ENCODE results near the gene VSTM4.
A peak's percentile ranks its signal among the peaks of the same experiment; 100 is the strongest.

Gene VSTM4

GRCh38 chr10:49115015-49115795 lies at the start of gene VSTM4:
TSS of gene VSTM4 (minus strand) at chr10:49115522. CDS start at chr10:49115485, 37 bp downstream.
- DNase-seq (ENCODE audit: low read depth), result peak; percentile 32

DNA sequence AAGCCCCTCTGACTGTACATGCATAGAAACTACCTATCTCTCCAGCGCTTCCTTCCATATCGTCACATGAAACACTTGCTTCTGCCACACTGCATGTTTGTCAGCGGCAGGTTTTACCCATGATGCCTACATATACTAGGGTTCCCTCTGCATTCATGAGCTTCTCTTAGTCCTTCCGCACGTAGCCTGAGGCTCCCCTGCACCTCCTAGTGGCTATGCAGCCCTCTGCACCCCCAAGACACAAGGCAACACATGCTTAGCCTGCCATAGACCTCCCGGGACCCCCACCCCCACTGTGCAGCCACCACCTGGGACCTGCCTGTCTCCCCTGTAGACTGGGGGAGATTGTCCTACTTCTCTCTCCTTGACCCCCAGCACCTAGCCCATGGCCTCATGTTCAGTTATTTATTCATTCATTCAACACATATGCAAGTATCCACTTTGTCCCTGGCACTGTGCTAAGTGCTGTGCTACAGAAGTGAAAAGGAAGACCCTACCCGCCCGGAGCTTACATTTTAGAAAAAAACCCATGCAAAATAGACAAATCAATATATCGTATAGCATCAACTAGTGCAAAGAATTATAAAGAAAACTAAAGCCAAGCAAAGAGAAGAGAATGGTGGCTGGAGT lies 49.4 kb upstream of the VSTM4 start:
- peak; percentile 46 for DNase-seq (ENCODE audit: low read depth)

DNA sequence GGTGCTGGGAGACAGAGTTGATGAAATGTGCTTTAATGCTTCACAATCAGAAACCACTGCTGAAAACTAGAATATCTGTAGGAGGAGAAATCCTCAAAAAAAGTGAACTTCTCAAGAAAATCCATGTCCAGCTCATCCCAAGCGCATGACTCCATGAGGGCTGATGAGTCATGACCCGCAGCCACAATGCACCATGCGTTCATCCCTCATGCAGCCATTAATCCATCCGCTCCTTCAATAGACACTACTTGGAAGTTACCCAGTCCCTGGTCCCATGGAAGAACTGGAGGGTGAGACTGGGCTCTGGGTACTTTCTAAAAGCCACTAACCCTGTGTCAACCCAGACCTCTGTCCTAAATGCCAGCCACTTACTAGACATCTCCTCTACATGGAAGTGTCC lies 48.4 kb upstream of the VSTM4 start:
- peak; percentile 26 for DNase-seq (ENCODE audit: low read depth)

DNA sequence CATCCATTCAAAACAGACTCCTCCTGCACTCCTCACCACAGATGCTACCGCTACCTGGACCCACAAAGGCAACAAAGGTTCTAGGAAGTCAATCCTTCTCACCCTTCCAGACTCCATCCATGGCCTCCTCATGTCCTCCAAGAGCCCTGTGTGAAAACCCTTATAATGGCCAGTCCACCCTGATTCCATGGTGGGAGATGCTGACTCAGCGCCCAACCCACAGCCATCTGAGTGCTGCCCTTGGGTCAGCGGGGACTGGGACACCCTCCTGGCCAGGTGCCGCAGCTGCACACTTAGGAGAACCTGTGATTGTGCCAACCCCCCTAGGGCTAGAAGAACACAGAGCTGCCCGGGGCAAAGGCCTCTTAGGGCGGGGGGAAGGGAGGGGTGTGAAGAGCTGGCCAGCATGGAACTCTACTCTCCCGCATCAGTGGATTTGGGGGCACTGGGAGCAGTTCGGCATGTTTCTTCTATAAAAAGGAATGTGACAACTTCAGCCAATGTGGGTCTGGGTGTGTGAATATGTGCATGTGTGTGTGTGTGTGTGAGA lies 47.5 kb upstream of the VSTM4 start:
- no peak for DNase-seq (ENCODE audit: low read depth)

DNA sequence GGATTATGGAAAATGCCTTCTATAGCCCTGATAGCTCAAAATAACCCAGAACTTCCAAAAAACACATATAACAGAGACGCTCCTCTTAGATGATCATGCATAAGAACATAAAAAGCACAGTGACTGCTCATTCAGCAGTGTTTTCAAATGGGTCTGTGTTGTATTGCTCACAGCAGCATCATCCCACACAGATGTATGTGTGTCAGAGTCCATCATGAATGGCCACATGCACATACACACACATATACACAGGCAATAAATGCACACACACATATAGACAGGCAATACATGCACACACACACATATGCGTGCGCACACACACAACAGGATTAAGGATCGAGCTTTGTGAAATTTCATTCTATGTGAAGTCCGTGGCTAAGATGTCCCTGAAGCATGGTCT lies 46.7 kb upstream of the VSTM4 start:
- no peak for DNase-seq (ENCODE audit: low read depth)

- DNase-seq (ENCODE audit: low read depth), result peak; percentile 35
Measured at GRCh38 chr10:49161411-49161997, 46.2 kb upstream of the VSTM4 start.

DNA sequence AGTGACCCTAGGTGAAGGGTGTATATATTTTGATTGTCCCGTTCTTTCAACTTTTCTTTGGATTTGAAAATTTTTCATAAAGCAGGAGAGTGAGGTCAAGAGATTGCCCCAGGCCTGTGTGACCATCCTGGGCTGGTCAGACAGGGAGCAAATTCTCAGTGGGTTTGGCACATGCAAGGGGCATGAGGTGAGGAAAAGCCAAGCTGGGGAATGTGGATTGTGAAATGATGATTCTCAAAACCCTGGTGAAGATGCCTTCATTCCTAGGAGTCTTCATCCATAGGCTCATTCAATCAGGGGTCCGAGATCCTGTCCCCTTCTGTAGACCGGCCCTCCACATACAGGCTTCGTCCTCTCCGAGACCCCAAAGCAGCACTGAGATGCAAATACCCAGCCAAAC lies 45.5 kb upstream of the VSTM4 start:
- DNase-seq (ENCODE audit: low read depth), result no peak

- DNase-seq (ENCODE audit: low read depth), result no peak
Measured at GRCh38 chr10:49160110-49160509, 44.8 kb upstream of the VSTM4 start.

DNA sequence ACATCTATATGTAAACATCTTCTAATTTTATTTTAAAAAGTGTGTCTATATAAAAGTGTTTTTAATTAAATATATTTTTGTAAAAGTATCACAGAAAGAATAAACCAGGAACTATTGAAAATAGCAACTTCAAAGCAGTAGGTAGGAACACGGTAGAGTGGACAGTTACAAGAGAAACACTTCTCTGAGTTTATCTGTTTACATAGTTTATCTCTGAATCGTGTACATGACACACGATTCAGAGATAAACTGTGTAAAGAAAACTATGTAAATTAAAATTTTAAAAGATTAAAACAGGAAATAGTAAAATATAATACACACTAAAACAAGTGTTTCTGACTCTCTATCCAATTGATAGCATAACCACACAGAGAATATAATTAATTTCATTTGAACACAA lies 43.6 kb upstream of the VSTM4 start:
- DNase-seq (ENCODE audit: low read depth), result no peak

DNA sequence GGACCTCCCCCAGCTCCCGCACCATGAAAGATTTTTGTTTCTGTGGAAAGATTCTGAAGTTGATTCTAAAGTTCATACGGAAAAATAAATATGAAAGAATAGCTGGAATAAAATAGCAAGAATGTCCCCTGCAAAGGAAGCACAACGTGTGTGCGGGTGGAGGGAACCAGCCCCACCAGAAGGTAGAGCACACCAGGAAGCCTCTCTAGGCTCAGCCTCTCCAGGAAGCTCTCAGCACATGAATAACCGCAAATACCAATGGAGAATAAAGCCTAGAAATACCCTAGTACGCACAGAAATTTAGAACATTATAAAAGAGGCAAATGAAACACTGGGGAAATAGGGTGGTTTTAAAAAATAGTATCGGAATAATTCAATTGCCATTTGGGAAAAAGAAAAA lies 43.1 kb upstream of the VSTM4 start:
- no peak for DNase-seq (ENCODE audit: low read depth)

- no peak for DNase-seq (ENCODE audit: low read depth)
Measured at GRCh38 chr10:49157229-49157628, 41.9 kb upstream of the VSTM4 start.

DNA sequence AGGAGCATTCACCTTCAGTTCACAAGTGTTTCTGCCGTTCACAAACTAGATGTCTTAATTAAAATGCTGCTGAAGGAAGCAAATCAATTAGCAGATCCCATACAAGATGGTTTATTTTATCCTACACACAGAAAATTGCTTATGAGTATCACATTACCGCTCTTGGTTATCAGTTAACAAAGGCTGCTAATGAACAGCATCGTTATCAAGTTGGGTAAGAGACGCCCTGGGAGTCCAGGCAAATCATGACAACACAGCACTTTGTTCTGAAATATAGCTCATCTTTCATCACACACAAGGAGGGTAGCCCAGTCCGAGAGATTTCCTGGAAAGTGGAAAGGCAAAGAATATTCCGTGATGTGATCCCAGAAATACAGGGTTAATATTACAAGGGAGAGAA lies 39.3 kb upstream of the VSTM4 start:
- DNase-seq (ENCODE audit: low read depth), result no peak

DNA sequence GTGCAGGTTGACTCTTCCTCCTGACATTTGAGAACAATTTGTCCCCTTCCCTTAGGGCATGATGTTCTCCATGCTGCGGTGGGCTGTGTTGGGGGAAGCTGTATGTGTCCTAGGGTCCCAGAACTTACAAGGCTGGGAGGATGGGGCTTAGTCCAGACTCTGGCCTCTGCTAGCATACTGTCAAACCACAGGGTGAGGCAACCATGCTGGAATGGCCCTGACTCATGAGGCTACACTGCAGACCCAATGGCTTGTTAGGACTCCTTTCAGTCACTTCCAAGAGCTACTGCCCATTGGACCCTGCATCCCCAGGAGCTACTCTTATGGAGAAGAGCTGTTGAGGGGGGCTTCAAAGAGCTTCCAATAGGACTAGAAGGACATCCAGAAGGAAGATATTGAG lies 38.6 kb upstream of the VSTM4 start:
- peak; percentile 42 for DNase-seq (ENCODE audit: low read depth)

DNA sequence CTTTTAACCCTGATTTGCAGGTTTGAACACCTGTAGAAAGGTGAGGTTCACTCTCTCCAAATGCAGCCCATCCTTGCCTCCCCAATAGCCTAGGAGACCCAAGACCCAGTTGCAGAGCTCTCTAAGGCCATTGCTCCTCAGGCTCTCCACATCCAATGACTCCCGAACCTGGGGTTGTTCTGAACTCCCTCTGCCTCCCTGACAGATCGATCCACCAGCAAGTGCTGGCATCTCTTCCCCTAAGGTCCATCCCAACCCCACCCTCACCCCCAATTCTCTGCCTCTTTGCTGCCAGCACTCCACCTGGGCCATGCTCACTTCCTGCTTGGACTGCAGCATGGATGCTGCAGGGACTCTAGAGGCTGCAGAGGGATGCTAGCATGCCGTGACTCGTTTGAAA lies 37.8 kb upstream of the VSTM4 start:
- DNase-seq (ENCODE audit: low read depth), result no peak

- no peak for DNase-seq (ENCODE audit: low read depth)
Measured at GRCh38 chr10:49152663-49153062, 37.3 kb upstream of the VSTM4 start.

DNA sequence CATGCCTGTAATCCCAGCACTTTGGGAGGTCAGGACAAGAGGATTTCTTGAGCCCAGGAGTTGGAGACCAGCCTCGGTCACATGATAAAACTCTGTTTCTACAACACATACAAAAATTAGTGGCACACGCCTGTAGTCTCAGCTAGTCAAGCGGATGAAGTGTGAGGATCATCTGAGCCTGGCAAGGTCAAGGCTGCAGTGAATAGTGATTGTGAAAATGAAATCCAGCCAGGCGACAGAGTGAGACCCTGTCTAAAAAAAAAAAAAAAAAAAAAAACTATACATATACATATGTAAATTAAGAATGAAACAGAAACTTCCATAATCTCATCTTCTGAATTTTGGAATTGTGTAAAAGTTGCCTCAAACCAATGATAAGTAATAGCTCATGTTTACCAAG lies 36.7 kb upstream of the VSTM4 start:
- DNase-seq (ENCODE audit: low read depth), result no peak

DNA sequence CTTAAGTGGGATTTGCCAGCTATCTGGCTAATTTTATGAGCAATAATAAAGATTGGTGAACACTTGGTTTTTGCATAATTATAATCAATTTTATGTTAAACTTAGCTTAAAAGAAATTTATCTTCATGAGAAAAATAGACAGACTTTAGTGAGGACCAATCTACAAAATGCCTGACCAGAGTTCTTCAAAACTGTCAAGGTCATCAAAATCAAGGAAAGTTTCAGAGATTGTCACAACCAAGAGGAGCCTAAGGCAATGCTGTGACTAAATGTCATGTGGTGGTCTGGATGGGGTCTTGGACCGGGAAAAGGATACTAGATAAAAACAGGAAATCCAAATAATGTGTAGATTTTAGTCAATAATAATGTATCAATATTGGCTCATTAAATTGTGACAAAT lies 36.2 kb upstream of the VSTM4 start:
- no peak for DNase-seq (ENCODE audit: low read depth)

DNA sequence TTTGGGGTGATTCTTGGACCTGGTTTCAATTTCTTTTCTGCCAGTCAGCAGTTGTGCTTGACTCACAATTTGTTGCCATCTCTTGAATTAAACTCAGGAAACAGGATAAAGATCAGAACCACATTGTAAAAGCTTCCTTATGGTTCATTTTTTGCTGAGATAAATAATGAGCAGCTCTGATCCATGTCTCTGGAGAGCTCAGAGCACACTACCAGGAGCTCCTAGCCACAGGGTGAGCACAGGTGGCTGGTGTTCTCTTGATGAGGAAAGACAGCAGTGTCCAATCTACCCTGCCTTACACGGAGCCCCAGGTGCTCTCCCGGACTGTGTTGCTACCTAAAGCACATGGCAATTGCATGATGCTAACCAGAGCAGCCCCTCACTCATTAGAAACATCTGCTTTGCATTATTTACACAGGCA lies 35.7 kb upstream of the VSTM4 start:
- DNase-seq (ENCODE audit: low read depth), result no peak

DNA sequence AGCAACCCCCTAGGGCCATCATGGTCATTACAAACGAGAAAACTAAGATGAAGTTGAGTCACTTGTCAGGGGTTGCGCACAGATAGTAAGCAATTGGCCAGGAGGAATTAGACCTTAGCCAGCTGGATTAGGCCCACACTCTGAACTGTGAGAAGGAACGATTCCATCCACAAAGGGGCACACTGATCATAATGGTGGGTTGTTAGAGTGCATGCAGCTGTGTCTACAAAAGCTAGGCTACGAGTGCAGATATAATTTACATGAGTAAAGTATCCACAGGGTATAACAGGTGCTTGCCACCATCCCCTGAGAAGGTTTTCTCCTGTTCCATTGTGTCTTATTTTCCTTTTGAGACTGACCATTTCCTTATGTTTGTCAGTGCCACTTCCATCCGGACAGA lies 35.1 kb upstream of the VSTM4 start:
- DNase-seq (ENCODE audit: low read depth), result no peak

DNA sequence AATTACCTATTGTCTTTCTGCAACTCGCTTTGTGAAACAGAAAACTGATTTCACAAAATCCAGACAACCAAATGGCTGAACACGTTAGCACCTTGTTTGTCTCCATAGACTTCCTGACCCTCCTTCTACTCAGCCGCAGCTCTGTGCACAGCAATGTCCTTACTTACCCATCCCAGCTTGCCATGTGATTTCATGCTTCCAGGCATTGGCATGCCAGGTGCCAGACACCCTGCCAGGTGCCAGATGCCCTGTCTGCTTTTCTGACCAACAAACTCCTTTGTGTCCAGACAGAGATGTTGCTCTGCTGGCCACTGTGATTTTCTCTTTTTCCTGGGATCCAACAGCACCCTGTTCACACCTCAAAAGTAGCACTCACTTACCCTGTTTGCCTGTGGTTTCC lies 34.6 kb upstream of the VSTM4 start:
- no peak for DNase-seq (ENCODE audit: low read depth)

- no peak for DNase-seq (ENCODE audit: low read depth)
Measured at GRCh38 chr10:49144058-49144720, 28.9 kb upstream of the VSTM4 start.

GRCh38 chr10:49143249-49143648 lies 27.9 kb upstream of the VSTM4 start:
- DNase-seq (ENCODE audit: low read depth), result no peak

Data from iris pigment epithelial cell (primary cell).